ENCODE data around the gene RASSF5. TPM values are rescaled to one million over a fixed set of nuclear protein-coding genes. Genes with fewer than 3 reads are reported as not detected.

RASSF5 gene
- polyA plus RNA-seq, 2 of the 4 experiments (the other 2 are of a cell fraction) = 2.0 to 2.2 TPM

DNA sequence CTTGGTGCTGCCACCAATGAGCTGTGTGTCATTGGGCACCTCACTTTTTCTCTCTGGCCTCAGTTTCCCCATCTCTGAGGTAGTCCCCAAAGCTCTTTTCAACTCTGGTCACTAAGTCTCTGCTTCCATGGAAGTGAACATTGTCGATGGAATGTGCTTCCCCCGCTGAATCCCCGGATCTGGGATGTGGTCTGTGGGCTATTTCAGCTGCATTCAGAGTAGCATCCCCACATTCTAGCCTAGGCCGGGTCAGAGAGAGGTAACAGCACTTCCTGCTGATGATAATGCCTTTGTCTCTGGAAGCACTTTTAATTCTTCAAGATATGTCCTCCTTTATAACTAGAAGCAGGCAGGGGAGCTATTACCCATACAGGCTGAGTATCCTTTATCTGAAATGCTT is 29.8 kb downstream of the RASSF5 start:
- CTCF ChIA-PET = interaction anchor here (0.7 to 14.4 kb wide), 6 partner anchors 7 to 72 kb away, joined by 3 to 219 read pairs (median 4); no protein-coding TSS in a partner anchor
- FAIRE-seq (no peak), DNase-seq (ENCODE audit: low read depth in 1 of 2, low spot score in 1 of 2) (no peak), ATAC-seq (no peak)
- WGBS (ENCODE audit: missing lambda C conversion rate) = 47% methylated on average over 4 of the region's 4 CpGs
- no peaks in the 10 kb centered on the region for H3K9me3 ChIP-seq
- POLR2A ChIA-PET = no interaction called here
- TF ChIP-seq HOXB5 (CRISPR knock-in tag; IDR thresholded peaks at IDR 0.05) (no peak), SMC3 (IDR thresholded peaks at IDR 0.05) (no peak), CHD4 (IDR thresholded peaks at IDR 0.05; ENCODE audit: borderline replicate concordance) (no peak), E2F6 (IDR thresholded peaks at IDR 0.05; ENCODE audit: borderline replicate concordance, low read depth) (no peak), JUN (IDR thresholded peaks at IDR 0.05) (no peak)
- no peak overlapping the region for H3K27ac ChIP-seq
- no peaks in the 10 kb centered on the region for H3K4me1 ChIP-seq
- no peak overlapping the region for H3K4me2 ChIP-seq
- no peak overlapping the region for H3K4me3 ChIP-seq

DNA sequence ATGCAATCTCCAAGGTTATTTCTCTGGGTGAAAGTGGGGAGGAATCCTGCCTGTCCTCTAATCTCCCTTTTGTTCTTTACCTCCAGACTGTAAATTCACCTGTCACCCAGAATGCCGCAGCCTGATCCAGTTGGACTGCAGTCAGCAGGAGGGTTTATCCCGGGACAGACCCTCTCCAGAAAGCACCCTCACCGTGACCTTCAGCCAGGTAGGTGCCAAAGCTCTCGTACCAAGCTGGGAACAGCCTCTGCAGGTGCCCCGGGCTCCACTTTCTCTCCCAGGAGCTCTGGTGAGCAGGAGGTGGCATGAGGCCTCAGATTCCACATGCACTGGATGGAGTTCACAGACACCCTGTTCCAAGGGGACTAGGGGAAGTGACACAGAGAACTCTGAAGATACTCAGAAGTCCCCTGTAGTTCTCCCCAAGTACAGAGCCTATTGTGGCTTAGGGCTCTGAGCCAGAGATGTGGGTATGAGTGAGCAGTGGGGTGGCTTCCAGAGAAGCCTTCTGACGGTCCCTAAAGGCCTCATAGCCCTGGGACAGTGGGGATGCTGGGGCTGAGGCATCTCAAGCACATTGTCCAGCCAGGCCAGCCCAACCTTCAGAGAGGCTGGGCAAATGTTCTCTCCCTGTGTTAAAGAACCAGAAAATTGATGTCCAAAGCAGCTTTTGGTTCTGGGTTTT is 30.9 kb downstream of the RASSF5 start:
- TF ChIP-seq MAFK (IDR thresholded peaks at IDR 0.05; ENCODE audit: partially characterized antibody) = no peak
- no peak for TF ChIP-seq TFCP2L1 (CRISPR knock-in tag; IDR thresholded peaks at IDR 0.05)
- TF ChIP-seq MYC (IDR thresholded peaks at IDR 0.05; ENCODE audit: borderline replicate concordance, low read length) = no peak
- no peak for TF ChIP-seq REST (IDR thresholded peaks at IDR 0.05)
- TF ChIP-seq NFE2L2 (conservative IDR thresholded peaks at IDR 0.05; ENCODE audit: low read length) = no peak
- TF ChIP-seq FOXS1 (CRISPR knock-in tag; IDR thresholded peaks at IDR 0.05) = no peak
- TF ChIP-seq ESRRA (IDR thresholded peaks at IDR 0.05; ENCODE audit: borderline replicate concordance, low read length) = no peak
- no peak for TF ChIP-seq BCL3 (IDR thresholded peaks at IDR 0.05)
- no peak for TF ChIP-seq CBX8 (IDR thresholded peaks at IDR 0.05)
- TF ChIP-seq MAX (IDR thresholded peaks at IDR 0.05) = no peak
- no peak for TF ChIP-seq EP300 (IDR thresholded peaks at IDR 0.05)
- TF ChIP-seq, protein P1, sequence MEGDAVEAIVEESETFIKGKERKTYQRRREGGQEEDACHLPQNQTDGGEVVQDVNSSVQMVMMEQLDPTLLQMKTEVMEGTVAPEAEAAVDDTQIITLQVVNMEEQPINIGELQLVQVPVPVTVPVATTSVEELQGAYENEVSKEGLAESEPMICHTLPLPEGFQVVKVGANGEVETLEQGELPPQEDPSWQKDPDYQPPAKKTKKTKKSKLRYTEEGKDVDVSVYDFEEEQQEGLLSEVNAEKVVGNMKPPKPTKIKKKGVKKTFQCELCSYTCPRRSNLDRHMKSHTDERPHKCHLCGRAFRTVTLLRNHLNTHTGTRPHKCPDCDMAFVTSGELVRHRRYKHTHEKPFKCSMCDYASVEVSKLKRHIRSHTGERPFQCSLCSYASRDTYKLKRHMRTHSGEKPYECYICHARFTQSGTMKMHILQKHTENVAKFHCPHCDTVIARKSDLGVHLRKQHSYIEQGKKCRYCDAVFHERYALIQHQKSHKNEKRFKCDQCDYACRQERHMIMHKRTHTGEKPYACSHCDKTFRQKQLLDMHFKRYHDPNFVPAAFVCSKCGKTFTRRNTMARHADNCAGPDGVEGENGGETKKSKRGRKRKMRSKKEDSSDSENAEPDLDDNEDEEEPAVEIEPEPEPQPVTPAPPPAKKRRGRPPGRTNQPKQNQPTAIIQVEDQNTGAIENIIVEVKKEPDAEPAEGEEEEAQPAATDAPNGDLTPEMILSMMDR (IDR thresholded peaks at IDR 0.05) = no peak
- no peak for TF ChIP-seq HES2 (IDR thresholded peaks at IDR 0.05)
- no peak for TF ChIP-seq HEYL (CRISPR knock-in tag; IDR thresholded peaks at IDR 0.05)
- TF ChIP-seq CHD2 (IDR thresholded peaks at IDR 0.05; ENCODE audit: low read length, partially characterized antibody) = no peak
- no peak for TF ChIP-seq HOXB13 (CRISPR knock-in tag; IDR thresholded peaks at IDR 0.05; ENCODE audit: low read depth)
- CTCF ChIA-PET = interaction anchor here (0.9 to 14.4 kb wide), 2 partner anchors 41 to 59 kb away, joined by 3 to 219 read pairs; no protein-coding TSS in a partner anchor
- POLR2A ChIA-PET = interaction anchor here (0.7 kb wide), 1 partner anchor 306 kb away, joined by 3 read pairs; no protein-coding TSS in a partner anchor
- no peak overlapping the region for H3K4me2 ChIP-seq
- FAIRE-seq (no peak), DNase-seq (ENCODE audit: low read depth in 1 of 2, low spot score in 1 of 2) (no peak), ATAC-seq (no peak)
- no peak overlapping the region for H3K27ac ChIP-seq
- H3K4me3 ChIP-seq = no peak overlapping the region
- no peaks in the 10 kb centered on the region for H3K9me3 ChIP-seq
- WGBS (ENCODE audit: missing lambda C conversion rate) = 53% methylated on average over 6 of the region's 6 CpGs
- no peaks in the 10 kb centered on the region for H3K4me1 ChIP-seq
